Endothelial cell of umbilical vein (primary cell): ENCODE results near the gene GGA2. TPM values are rescaled to one million over a fixed set of nuclear protein-coding genes. Genes with fewer than 3 reads are reported as not detected.

Experiments
- BruUV-seq: library from RNA; stranded (reverse); fragments of 400-500 nt; replicated peaks from 2 replicates; lab custom pipeline; 2021; lab: Mats Ljungman, UMichigan
- CTCF ChIA-PET: fragments of 300-600, 350-600 bp; sonication (Branson Sonifier 250); formaldehyde crosslinking; loops from one replicate; lab custom pipeline; 2021; ENCODE audit warnings: antibody characterized with exemption, inconsistent platforms; lab: Charles Lee
- POLR2A ChIA-PET: fragments of 300-600, 350-600 bp; sonication (Branson Sonifier 250); formaldehyde crosslinking; loops from one replicate; lab custom pipeline; 2021; ENCODE audit warnings: antibody characterized with exemption, inconsistent platforms; lab: Charles Lee
- DNase-seq: peaks from one replicate; pipeline ENCODE4 v3.0.0-alpha.2; 2011; ENCODE audit warnings: low read depth, low spot score
- FAIRE-seq: peaks from 2 replicates; lab custom pipeline; 2011; peaks lifted over from hg19 to GRCh38; lab: Jason Lieb, UNC
- H2AFZ ChIP-seq: 2 replicates; pipeline ENCODE4 v1.6.0; 2012; ENCODE audit warnings: low read depth, low read length, control low read depth, inconsistent platforms
- H3K27ac ChIP-seq: 2 replicates; pipeline ENCODE4 v1.5.1; 2011; ENCODE audit warnings: low read depth, mild to moderate bottlenecking, control low read depth, low read length, moderate library complexity; ENCODE audit not compliant: insufficient read depth
- H3K27me3 ChIP-seq, 2 experiments: 2 replicates each; pipeline versions ENCODE4 v1.6.0 to v1.6.1; 2011; ENCODE audit warnings: low read length in 2 of 2, mixed read lengths in 1 of 2; ENCODE audit not compliant: control insufficient read depth in 2 of 2, insufficient read depth in 2 of 2
- H3K36me3 ChIP-seq, 2 experiments: 2 replicates in 1 of 2; 3 replicates in 1 of 2; pipeline ENCODE4 v1.5.1; 2011; ENCODE audit warnings: low read length in 2 of 2, mild to moderate bottlenecking in 1 of 2, moderate library complexity in 1 of 2; ENCODE audit not compliant: control insufficient read depth in 2 of 2, insufficient read depth in 2 of 2; ENCODE audit errors: extremely low read depth in 1 of 2
- H3K4me1 ChIP-seq: 3 replicates; pipeline ENCODE4 v1.5.1; 2011; ENCODE audit warnings: mild to moderate bottlenecking, low read length; ENCODE audit not compliant: control insufficient read depth, insufficient read depth; ENCODE audit errors: extremely low read depth
- H3K4me2 ChIP-seq: 2 replicates; pipeline ENCODE4 v1.6.1; 2011; ENCODE audit warnings: low read length, control low read depth, mixed read lengths; ENCODE audit not compliant: insufficient read depth
- H3K4me3 ChIP-seq, 3 experiments: fragments of 200-600 bp in 1 of 3; sonication (generic), shearing (Covaris generic) in 1 of 3; replicated peaks in 1 of 3; 2 replicates each; pipeline ENCODE4 v1.5.1; 2011 to 2016; ENCODE audit warnings: control low read depth in 3 of 3, low read length in 3 of 3, mild to moderate bottlenecking in 2 of 3, inconsistent platforms in 1 of 3, low read depth in 1 of 3, moderate library complexity in 1 of 3; ENCODE audit not compliant: insufficient read depth in 1 of 3
- H3K79me2 ChIP-seq: 2 replicates; pipeline ENCODE4 v1.6.0; 2012; ENCODE audit warnings: low read length, inconsistent platforms; ENCODE audit not compliant: control insufficient read depth, insufficient read depth
- H3K9ac ChIP-seq: replicated peaks from 2 replicates; pipeline ENCODE3; 2011; ENCODE audit warnings: low read length, control low read depth; ENCODE audit not compliant: insufficient read depth; ENCODE audit errors: extremely low read depth
- H3K9me1 ChIP-seq: replicated peaks from 3 replicates; pipeline ENCODE4 v1.6.0; 2011; ENCODE audit warnings: mild to moderate bottlenecking, low read length; ENCODE audit not compliant: control insufficient read depth, insufficient read depth; ENCODE audit errors: extremely low read depth
- H3K9me3 ChIP-seq: replicated peaks from 2 replicates; pipeline ENCODE4 v1.5.1; 2012; ENCODE audit warnings: low read length, inconsistent platforms; ENCODE audit not compliant: control insufficient read depth, insufficient read depth
- H4K20me1 ChIP-seq: replicated peaks from 2 replicates; pipeline ENCODE3; 2011; ENCODE audit warnings: mild to moderate bottlenecking, low read length; ENCODE audit not compliant: control insufficient read depth, insufficient read depth; ENCODE audit errors: extremely low read depth
- EZH2 ChIP-seq: IDR thresholded peaks from 2 replicates; pipeline ENCODE4 v1.6.1; 2012; ENCODE audit warnings: borderline replicate concordance, low read depth, mild to moderate bottlenecking, moderate library complexity, low read length, inconsistent platforms; ENCODE audit not compliant: severe bottlenecking
- FOS ChIP-seq: IDR thresholded peaks from 2 replicates; pipeline ENCODE4 v1.6.1; 2011; ENCODE audit warnings: mild to moderate bottlenecking, low read length, moderate library complexity, borderline replicate concordance; ENCODE audit not compliant: insufficient read depth
- GATA2 ChIP-seq: IDR thresholded peaks from 2 replicates; pipeline ENCODE4 v1.7.0; 2011; ENCODE audit warnings: low read depth, mild to moderate bottlenecking, moderate library complexity, mixed read lengths, low read length; ENCODE audit not compliant: insufficient read length, insufficient read depth
- JUN ChIP-seq: IDR thresholded peaks from 2 replicates; pipeline ENCODE4 v1.6.1; 2011; ENCODE audit warnings: borderline replicate concordance, low read depth; ENCODE audit not compliant: insufficient read length, insufficient read depth
- MAX ChIP-seq: IDR thresholded peaks from 2 replicates; pipeline ENCODE4 v1.6.1; 2011; ENCODE audit not compliant: insufficient read depth, insufficient read length
- MYC ChIP-seq: IDR thresholded peaks from one replicate; pipeline ENCODE4 v1.6.1; 2011; ENCODE audit warnings: mild to moderate bottlenecking, low read depth, low read length
- POLR2A ChIP-seq: IDR thresholded peaks from 2 replicates; pipeline ENCODE4 v1.6.1; 2012; ENCODE audit warnings: low read depth, mild to moderate bottlenecking, control low read depth, low read length
- POLR2AphosphoS5 ChIP-seq: IDR thresholded peaks from 2 replicates; pipeline ENCODE4 v1.6.1; 2012; ENCODE audit warnings: low read depth, mild to moderate bottlenecking, control low read depth, low read length, moderate library complexity; ENCODE audit not compliant: insufficient read depth
- dilution Hi-C: fragments of 300-500 bp; cut with MboI; formaldehyde crosslinking; loops from one replicate; pipeline ENCODE4 v1.15.0; 2019; ENCODE audit warnings: low sequenced_read_pairs; ENCODE audit not compliant: extremely low pct_ligation_motif_present
- intact Hi-C: fragments of 100-400 bp; cut with micrococcal nuclease; formaldehyde crosslinking; loops from one replicate; pipeline ENCODE4 v1.10.0; 2022
- polyA plus RNA-seq, 4 experiments: library from polyadenylated mRNA; depleted of rRNA in 3 of 4; stranded (reverse) in 3 of 4; unstranded in 1 of 4; fragments of >200 nt; gene quantifications; 2 replicates each; pipeline versions ENCODE4 v1.2.1 to v1.2.3, GENCODE V29; 2011 to 2012; ENCODE audit warnings: missing spikeins in 1 of 4
- total RNA-seq: library from RNA; stranded (reverse); gene quantifications from 2 replicates; pipeline ENCODE4 v1.2.3, GENCODE V29; 2021
- TF ChIP-seq, protein P1 (sequence below), 2 donors: IDR thresholded peaks; 1 replicate in 1 of 2; 2 replicates in 1 of 2; pipeline ENCODE4 v1.5.1; 2011; ENCODE audit warnings: low read length in 2 of 2, mild to moderate bottlenecking in 2 of 2, moderate library complexity in 2 of 2, control low read depth in 1 of 2, inconsistent platforms in 1 of 2, low read depth in 1 of 2; ENCODE audit not compliant: insufficient read depth in 1 of 2; ENCODE audit errors: extremely low read depth in 1 of 2

GGA2 gene
- total and polyA plus RNA-seq, 2 donors (not counting 3 experiments of a cell fraction or from before 2014, with no cell fraction given) = 33.3 to 73.1 TPM

- no peak for DNase-seq
- H3K79me2 ChIP-seq = no peaks in the 10 kb centered on the region
- H3K9ac ChIP-seq = no peak overlapping the region
- H3K4me3 ChIP-seq = no peak overlapping the region
- FAIRE-seq = no peak
- H3K27ac ChIP-seq = no peak overlapping the region
- dilution Hi-C loops (no loop called here), intact Hi-C loops (no loop called here)
- ChIA-PET POLR2A (interaction anchor here (0.7 kb wide), 1 partner anchor 8 kb away, joined by 3 read pairs; no protein-coding TSS in a partner anchor), CTCF (interaction anchor here (1.4 to 1.8 kb wide), 2 partner anchors 12 to 69 kb away, joined by 3 to 4 read pairs; partner anchors contain the start of genes COG7 and GGA2)
- no peak overlapping the region for H3K4me2 ChIP-seq
- H3K9me1 ChIP-seq = no peaks in the 10 kb centered on the region
- H3K4me1 ChIP-seq = peaks cover 8% of the 10 kb centered on the region
- TF ChIP-seq MYC (no peak), MAX (no peak)
- TF ChIP-seq, protein P1, sequence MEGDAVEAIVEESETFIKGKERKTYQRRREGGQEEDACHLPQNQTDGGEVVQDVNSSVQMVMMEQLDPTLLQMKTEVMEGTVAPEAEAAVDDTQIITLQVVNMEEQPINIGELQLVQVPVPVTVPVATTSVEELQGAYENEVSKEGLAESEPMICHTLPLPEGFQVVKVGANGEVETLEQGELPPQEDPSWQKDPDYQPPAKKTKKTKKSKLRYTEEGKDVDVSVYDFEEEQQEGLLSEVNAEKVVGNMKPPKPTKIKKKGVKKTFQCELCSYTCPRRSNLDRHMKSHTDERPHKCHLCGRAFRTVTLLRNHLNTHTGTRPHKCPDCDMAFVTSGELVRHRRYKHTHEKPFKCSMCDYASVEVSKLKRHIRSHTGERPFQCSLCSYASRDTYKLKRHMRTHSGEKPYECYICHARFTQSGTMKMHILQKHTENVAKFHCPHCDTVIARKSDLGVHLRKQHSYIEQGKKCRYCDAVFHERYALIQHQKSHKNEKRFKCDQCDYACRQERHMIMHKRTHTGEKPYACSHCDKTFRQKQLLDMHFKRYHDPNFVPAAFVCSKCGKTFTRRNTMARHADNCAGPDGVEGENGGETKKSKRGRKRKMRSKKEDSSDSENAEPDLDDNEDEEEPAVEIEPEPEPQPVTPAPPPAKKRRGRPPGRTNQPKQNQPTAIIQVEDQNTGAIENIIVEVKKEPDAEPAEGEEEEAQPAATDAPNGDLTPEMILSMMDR (IDR thresholded peaks at IDR 0.05; ENCODE audit: extremely low read depth in 1 of 2, insufficient read depth in 1 of 2, low read depth in 1 of 2, low read length in 2 of 2) = no peak
- peaks cover 0 to 9% of the 10 kb centered on the region in 2 experiments for H3K36me3 ChIP-seq
- no peaks in the 10 kb centered on the region for H4K20me1 ChIP-seq
- H3K9me3 ChIP-seq = no peaks in the 10 kb centered on the region
- H2AFZ ChIP-seq = no peak overlapping the region
- no TSS peak for BruUV-seq
- H3K27me3 ChIP-seq = no peaks in the 10 kb centered on the region
These were observed 11.7 kb upstream of the GGA2 start for GRCh38 chr16:23521965-23522364.

- CTCF ChIA-PET = interaction anchor here (0.6 to 1.8 kb wide), 4 partner anchors 11 to 86 kb away, joined by 3 to 4 read pairs (median 3); partner anchors contain the start of genes COG7 and GGA2
- Histone ChIP-seq H3K79me2 (no peaks in the 10 kb centered on the region), H3K9me3 (no peaks in the 10 kb centered on the region), H4K20me1 (no peaks in the 10 kb centered on the region), H3K4me2 (no peak overlapping the region), H3K4me1 (peaks cover 8% of the 10 kb centered on the region), H3K27ac (no peak overlapping the region), H3K27me3 (no peaks in the 10 kb centered on the region), H3K36me3 (peaks cover 0 to 9% of the 10 kb centered on the region in 2 experiments), H3K9me1 (no peaks in the 10 kb centered on the region), H2AFZ (no peak overlapping the region), H3K9ac (no peak overlapping the region), H3K4me3 (no peak overlapping the region)
- no peak for DNase-seq
- no peak for TF ChIP-seq JUN
- TF ChIP-seq FOS = no peak
- TF ChIP-seq, protein P1 (IDR thresholded peaks at IDR 0.05; ENCODE audit: extremely low read depth in 1 of 2, insufficient read depth in 1 of 2, low read depth in 1 of 2, low read length in 2 of 2) = no peak
- no peak for TF ChIP-seq EZH2
- no peak for TF ChIP-seq GATA2
- TF ChIP-seq POLR2AphosphoS5 = no peak
- no peak for TF ChIP-seq MAX
- no peak for TF ChIP-seq MYC
- no peak for TF ChIP-seq POLR2A
- no peak for FAIRE-seq
- intact Hi-C loops (no loop called here), dilution Hi-C loops (no loop called here)
- BruUV-seq = no TSS peak
- POLR2A ChIA-PET = interaction anchor here (0.7 kb wide), 1 partner anchor 9 kb away, joined by 3 read pairs; no protein-coding TSS in a partner anchor
These were observed 10.9 kb upstream of the GGA2 start for GRCh38 chr16:23521037-23521743.
